ENCODE measurements around the gene ERF.

ERF gene

DNA sequence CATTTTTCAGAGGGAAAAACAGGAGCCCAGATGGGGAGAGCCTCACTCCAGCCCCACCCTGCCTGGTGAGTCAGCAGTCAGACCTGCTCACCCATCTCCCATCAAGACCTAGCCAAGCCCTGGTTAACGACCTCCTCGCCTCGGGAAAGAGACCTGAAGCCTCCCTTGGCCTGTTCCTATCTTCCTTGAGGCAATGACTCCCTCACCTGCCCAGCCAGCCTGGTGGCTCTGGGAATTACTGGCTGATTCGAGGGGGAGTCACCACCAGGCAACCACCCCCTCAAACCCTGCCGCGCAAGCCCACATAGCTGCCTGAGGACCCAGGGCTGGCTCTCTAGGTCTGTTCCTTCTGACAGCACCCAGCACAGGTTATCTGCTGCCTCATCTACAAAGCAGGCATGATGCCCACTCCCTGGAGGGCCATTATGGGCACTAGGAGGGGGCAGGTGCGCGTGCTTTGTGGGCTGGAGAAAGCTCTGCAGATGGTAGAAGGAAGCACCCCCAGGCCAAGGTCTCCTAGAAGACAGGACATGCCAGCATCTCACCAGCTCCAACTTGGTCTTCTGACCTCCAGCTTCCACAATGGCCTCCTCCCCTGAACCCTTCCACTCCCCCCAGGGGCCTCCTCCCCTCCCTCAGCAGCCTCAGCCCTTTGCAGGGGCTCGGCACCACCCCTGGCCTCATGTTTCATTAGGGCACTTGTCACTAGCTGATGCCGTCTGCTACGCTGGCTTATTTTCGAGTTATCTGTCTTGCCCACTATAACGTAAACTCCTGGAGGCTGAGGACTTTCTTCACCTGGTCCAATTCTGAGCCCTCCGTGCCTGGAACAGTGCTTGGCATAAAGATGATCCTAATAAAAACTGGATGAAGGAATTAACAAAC, 47.8 kb downstream of the ERF start:
- no peak for TF ChIP-seq MYC (IDR thresholded peaks at IDR 0.05; ENCODE audit: low read depth, low read length)
- TF ChIP-seq CTCF (IDR thresholded peaks at IDR 0.05; ENCODE audit: low read depth, low read length): no peak
- TF ChIP-seq POLR2A (IDR thresholded peaks at IDR 0.05; ENCODE audit: extremely low read depth, insufficient read length): no peak
- TF ChIP-seq MAX (IDR thresholded peaks at IDR 0.05; ENCODE audit: low read depth, low read length): no peak
- H3K4me3 ChIP-seq (ENCODE audit: low read depth, low read length): peak overlapping the region; percentile 23
- DNase-seq (ENCODE audit: low read depth): peak; percentile 77

GRCh38 chr19:42204664-42205063, 50.3 kb downstream of the ERF start:
- H3K4me3 ChIP-seq (ENCODE audit: low read depth, low read length): no peak overlapping the region

GRCh38 chr19:42203700-42204099, 51.2 kb downstream of the ERF start:
- TF ChIP-seq CTCF (IDR thresholded peaks at IDR 0.05; ENCODE audit: low read depth, low read length) (no peak), MAX (IDR thresholded peaks at IDR 0.05; ENCODE audit: low read depth, low read length) (no peak), MYC (IDR thresholded peaks at IDR 0.05; ENCODE audit: low read depth, low read length) (no peak), POLR2A (IDR thresholded peaks at IDR 0.05; ENCODE audit: extremely low read depth, insufficient read length) (no peak)
- DNase-seq (ENCODE audit: low read depth): no peak
- H3K4me3 ChIP-seq (ENCODE audit: low read depth, low read length): no peak overlapping the region

More at GRCh38 chr19:42204664-42205063, 50.3 kb downstream of the ERF start:
- DNase-seq (ENCODE audit: low read depth): no peak
- TF ChIP-seq MAX (IDR thresholded peaks at IDR 0.05; ENCODE audit: low read depth, low read length) (no peak), CTCF (IDR thresholded peaks at IDR 0.05; ENCODE audit: low read depth, low read length) (no peak), POLR2A (IDR thresholded peaks at IDR 0.05; ENCODE audit: extremely low read depth, insufficient read length) (no peak), MYC (IDR thresholded peaks at IDR 0.05; ENCODE audit: low read depth, low read length) (no peak)

- no peak for TF ChIP-seq MAX (IDR thresholded peaks at IDR 0.05; ENCODE audit: low read depth, low read length)
- no peak for TF ChIP-seq POLR2A (IDR thresholded peaks at IDR 0.05; ENCODE audit: extremely low read depth, insufficient read length)
- TF ChIP-seq MYC (IDR thresholded peaks at IDR 0.05; ENCODE audit: low read depth, low read length): no peak
- TF ChIP-seq CTCF (IDR thresholded peaks at IDR 0.05; ENCODE audit: low read depth, low read length): no peak
- DNase-seq (ENCODE audit: low read depth): peak; percentile 45
Measured at GRCh38 chr19:42202290-42202880, 52.5 kb downstream of the ERF start.

GRCh38 chr19:42201489-42202289, 53.2 kb downstream of the ERF start:
- peak; percentile 88 for DNase-seq (ENCODE audit: low read depth)
- TF ChIP-seq MAX (IDR thresholded peaks at IDR 0.05; ENCODE audit: low read depth, low read length): peak; percentile 46
- TF ChIP-seq POLR2A (IDR thresholded peaks at IDR 0.05; ENCODE audit: extremely low read depth, insufficient read length): no peak
- no peak for TF ChIP-seq CTCF (IDR thresholded peaks at IDR 0.05; ENCODE audit: low read depth, low read length)
- peak; percentile 69 for TF ChIP-seq MYC (IDR thresholded peaks at IDR 0.05; ENCODE audit: low read depth, low read length)

More at GRCh38 chr19:42202290-42202880, 52.5 kb downstream of the ERF start:
- peak overlapping the region; percentile 28 for H3K4me3 ChIP-seq (ENCODE audit: low read depth, low read length)

More at GRCh38 chr19:42201489-42202289, 53.2 kb downstream of the ERF start:
- peak overlapping the region; percentile 37 for H3K4me3 ChIP-seq (ENCODE audit: low read depth, low read length)
